CD4-positive, alpha-beta T cell treated with Interleukin-6 at 100 ng/mL for 8 hours (primary cell): ENCODE data around the gene TMEM44.
A peak's percentile ranks its signal among the peaks of the same experiment; 100 is the strongest.
"Not testable (repeated sequence)": the region's sequence is repeated elsewhere in the genome, so short reads cannot be mapped to it uniquely, and the experiment has no call there.

Experiments
- DNase-seq: peaks from one replicate; pipeline ENCODE4 v3.0.0-alpha.2; 2020; ENCODE audit warnings: mixed read lengths, low spot score

Gene TMEM44

GRCh38 chr3:194554473-194555123 lies 78.6 kb downstream of the TMEM44 start:
- no peak for DNase-seq

GRCh38 chr3:194552327-194552949 lies 80.8 kb downstream of the TMEM44 start:
- DNase-seq, result no peak

GRCh38 chr3:194549853-194550252 lies 83.4 kb downstream of the TMEM44 start:
- DNase-seq, result no peak

GRCh38 chr3:194548346-194549321 lies 84.6 kb downstream of the TMEM44 start:
- no peak for DNase-seq

GRCh38 chr3:194547042-194547441 lies 86.2 kb downstream of the TMEM44 start:
- DNase-seq, result no peak

GRCh38 chr3:194545538-194545937 lies 87.7 kb downstream of the TMEM44 start:
- not testable (repeated sequence) for DNase-seq

- DNase-seq, result no peak
Observed at GRCh38 chr3:194543550-194543949, 89.7 kb downstream of the TMEM44 start.

- no peak for DNase-seq
Observed at GRCh38 chr3:194541483-194541882, 91.7 kb downstream of the TMEM44 start.

- peak; percentile 10 for DNase-seq
Observed at GRCh38 chr3:194540274-194540905, 92.8 kb downstream of the TMEM44 start.

- DNase-seq, result no peak
Observed at GRCh38 chr3:194539498-194539897, 93.7 kb downstream of the TMEM44 start.

GRCh38 chr3:194537732-194538247 lies 95.4 kb downstream of the TMEM44 start:
- DNase-seq, result no peak
